HepG2 (cell line): ENCODE results near the gene NPHS1.

Experiments used
- CREM ChIP-seq, 2 experiments: sonication (generic) in 1 of 2; formaldehyde crosslinking in 1 of 2; IDR thresholded peaks; 2 replicates each; pipeline versions ENCODE4 v1.4.0 to v1.6.1; 2016 to 2020; ENCODE audit warnings: antibody characterized with exemption in 1 of 2, mild to moderate bottlenecking in 1 of 2, missing genetic modification reagents in 1 of 2
- HDAC6 ChIP-seq: fragments of 200-600 bp; sonication (generic); IDR thresholded peaks from 2 replicates; pipeline ENCODE4 v1.7.0; 2017; ENCODE audit warnings: mild to moderate bottlenecking, antibody characterized with exemption, low read length, low read depth
- YY1 ChIP-seq: IDR thresholded peaks from 2 replicates; pipeline ENCODE4 v1.6.1; 2011; ENCODE audit warnings: low read length, low read depth, moderate library complexity, mild to moderate bottlenecking; ENCODE audit not compliant: insufficient read depth, insufficient replicate concordance
- ZNF839 ChIP-seq: sonication (generic); formaldehyde crosslinking; IDR thresholded peaks from 2 replicates; pipeline ENCODE4 v1.4.0; 2020; ENCODE audit warnings: missing genetic modification reagents, mild to moderate bottlenecking, borderline replicate concordance
- TF ChIP-seq, protein P1 (sequence below): sonication (generic); formaldehyde crosslinking; IDR thresholded peaks from 2 replicates; pipeline ENCODE4 v1.5.1; 2020; ENCODE audit warnings: mild to moderate bottlenecking, missing genetic modification reagents, moderate library complexity

DNA sequence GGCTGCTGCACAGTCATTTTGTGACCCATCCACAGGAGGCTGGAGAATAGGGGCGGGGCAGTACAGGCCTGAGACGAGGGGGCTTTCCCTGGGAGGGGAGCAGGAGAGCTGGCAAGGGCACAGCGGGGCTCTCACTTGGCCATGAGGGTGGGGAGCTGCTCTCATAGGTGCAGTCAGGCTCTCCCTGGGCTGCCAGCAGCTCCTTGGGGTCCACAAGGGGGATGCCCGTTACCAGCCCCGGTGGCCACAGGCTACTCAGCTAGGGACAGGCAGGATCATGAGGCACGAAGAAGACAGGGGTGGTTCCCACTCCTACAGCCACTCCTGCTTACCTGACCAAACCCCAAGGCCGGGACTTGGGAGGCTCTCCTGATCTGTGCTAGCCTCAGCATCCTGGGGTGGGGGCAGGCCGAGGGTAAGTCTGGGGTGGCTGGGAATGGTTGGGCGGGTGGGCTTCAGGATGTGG lies 60.5 kb downstream of the NPHS1 start:
- TF ChIP-seq CREM (IDR thresholded peaks at IDR 0.05) (no peak), CREM (CRISPR knock-in tag; IDR thresholded peaks at IDR 0.05) (no peak), YY1 (no peak), HDAC6 (no peak), ZNF839 (CRISPR knock-in tag) (no peak)
- TF ChIP-seq, protein P1, sequence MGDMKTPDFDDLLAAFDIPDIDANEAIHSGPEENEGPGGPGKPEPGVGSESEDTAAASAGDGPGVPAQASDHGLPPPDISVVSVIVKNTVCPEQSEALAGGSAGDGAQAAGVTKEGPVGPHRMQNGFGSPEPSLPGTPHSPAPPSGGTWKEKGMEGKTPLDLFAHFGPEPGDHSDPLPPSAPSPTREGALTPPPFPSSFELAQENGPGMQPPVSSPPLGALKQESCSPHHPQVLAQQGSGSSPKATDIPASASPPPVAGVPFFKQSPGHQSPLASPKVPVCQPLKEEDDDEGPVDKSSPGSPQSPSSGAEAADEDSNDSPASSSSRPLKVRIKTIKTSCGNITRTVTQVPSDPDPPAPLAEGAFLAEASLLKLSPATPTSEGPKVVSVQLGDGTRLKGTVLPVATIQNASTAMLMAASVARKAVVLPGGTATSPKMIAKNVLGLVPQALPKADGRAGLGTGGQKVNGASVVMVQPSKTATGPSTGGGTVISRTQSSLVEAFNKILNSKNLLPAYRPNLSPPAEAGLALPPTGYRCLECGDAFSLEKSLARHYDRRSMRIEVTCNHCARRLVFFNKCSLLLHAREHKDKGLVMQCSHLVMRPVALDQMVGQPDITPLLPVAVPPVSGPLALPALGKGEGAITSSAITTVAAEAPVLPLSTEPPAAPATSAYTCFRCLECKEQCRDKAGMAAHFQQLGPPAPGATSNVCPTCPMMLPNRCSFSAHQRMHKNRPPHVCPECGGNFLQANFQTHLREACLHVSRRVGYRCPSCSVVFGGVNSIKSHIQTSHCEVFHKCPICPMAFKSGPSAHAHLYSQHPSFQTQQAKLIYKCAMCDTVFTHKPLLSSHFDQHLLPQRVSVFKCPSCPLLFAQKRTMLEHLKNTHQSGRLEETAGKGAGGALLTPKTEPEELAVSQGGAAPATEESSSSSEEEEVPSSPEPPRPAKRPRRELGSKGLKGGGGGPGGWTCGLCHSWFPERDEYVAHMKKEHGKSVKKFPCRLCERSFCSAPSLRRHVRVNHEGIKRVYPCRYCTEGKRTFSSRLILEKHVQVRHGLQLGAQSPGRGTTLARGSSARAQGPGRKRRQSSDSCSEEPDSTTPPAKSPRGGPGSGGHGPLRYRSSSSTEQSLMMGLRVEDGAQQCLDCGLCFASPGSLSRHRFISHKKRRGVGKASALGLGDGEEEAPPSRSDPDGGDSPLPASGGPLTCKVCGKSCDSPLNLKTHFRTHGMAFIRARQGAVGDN (CRISPR knock-in tag): no peak
